GM12864 (cell line): ENCODE results near the gene IER3.

ENCODE experiments used
- DNase-seq: peaks from one replicate; pipeline ENCODE4 v3.0.0-alpha.2; 2011; ENCODE audit warnings: low read depth
- H3K4me3 ChIP-seq: 2 replicates; pipeline ENCODE4 v1.5.1; 2011; ENCODE audit warnings: mild to moderate bottlenecking, low read depth, low read length, control low read depth
- TF ChIP-seq, protein P1 (sequence below): IDR thresholded peaks from 2 replicates; pipeline ENCODE4 v1.5.1; 2011; ENCODE audit warnings: low read depth, mild to moderate bottlenecking, moderate library complexity, low read length, control low read depth, inconsistent platforms; ENCODE audit errors: missing control alignments

The IER3 gene

GRCh38 chr6:30754631-30755030 lies 10.3 kb upstream of the IER3 start:
- H3K4me3 ChIP-seq, result no peak overlapping the region
- TF ChIP-seq, protein P1, sequence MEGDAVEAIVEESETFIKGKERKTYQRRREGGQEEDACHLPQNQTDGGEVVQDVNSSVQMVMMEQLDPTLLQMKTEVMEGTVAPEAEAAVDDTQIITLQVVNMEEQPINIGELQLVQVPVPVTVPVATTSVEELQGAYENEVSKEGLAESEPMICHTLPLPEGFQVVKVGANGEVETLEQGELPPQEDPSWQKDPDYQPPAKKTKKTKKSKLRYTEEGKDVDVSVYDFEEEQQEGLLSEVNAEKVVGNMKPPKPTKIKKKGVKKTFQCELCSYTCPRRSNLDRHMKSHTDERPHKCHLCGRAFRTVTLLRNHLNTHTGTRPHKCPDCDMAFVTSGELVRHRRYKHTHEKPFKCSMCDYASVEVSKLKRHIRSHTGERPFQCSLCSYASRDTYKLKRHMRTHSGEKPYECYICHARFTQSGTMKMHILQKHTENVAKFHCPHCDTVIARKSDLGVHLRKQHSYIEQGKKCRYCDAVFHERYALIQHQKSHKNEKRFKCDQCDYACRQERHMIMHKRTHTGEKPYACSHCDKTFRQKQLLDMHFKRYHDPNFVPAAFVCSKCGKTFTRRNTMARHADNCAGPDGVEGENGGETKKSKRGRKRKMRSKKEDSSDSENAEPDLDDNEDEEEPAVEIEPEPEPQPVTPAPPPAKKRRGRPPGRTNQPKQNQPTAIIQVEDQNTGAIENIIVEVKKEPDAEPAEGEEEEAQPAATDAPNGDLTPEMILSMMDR, result no peak
- no peak for DNase-seq

GRCh38 chr6:30752157-30752927 lies 8.0 kb upstream of the IER3 start:
- no peak overlapping the region for H3K4me3 ChIP-seq
- DNase-seq, result no peak

DNA sequence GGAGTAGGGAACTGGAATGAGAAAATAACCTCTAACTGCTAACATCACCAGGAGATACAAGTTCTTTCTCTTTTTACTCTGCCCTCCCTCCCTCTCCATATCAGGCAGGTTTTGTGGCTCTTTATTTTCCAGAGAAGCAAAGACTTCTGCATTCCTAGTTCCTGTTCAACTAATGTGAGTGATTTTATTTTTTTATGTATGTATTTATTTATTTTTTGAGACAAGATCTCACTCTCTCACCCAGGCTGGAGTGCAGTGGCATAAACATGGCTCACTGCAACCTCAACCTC lies 6.0 kb upstream of the IER3 start:
- TF ChIP-seq, protein P1, result no peak
- DNase-seq, result no peak
- no peak overlapping the region for H3K4me3 ChIP-seq

More at GRCh38 chr6:30752157-30752927, 8.0 kb upstream of the IER3 start:
- TF ChIP-seq, protein P1, result no peak

DNA sequence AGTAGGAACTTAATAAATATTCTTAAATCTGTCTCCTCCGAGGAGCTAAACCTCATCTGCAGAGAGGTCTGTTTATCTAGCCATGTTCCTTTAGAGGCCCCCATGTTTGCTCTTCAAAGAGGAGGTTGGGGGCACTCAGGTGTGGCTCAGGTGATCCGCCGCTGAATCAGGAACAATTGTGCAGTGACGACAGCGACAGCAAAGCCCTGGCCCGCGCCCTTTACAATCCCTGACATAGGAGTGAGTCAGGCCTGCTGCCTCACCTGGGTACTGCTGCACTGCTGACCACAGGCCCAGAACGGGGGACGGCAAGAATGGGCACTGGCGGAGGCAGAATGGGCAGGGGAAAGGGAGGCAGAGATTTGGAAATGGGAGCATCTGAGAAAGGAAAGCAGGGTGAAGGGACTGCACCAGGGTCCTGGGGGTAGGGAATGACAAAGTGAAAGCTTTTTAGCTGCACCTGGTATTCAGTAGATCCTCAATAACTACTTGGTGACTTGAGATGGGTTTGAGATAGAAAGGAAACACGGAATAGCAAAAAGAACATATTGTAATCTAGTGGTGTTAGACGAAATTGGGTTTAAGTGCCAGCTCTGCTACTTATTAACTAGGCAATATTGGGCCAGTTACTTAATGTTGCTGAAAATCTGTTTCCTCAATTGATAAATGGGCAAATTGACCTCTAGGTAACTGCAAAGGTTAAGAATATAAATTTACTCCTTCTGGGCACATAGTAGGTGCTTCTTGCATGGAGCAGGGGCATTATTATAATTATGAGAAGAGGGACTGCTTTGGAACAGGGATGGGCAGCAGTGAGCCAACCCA lies 5.4 kb upstream of the IER3 start:
- TF ChIP-seq, protein P1, result no peak
- no peak for DNase-seq
- no peak overlapping the region for H3K4me3 ChIP-seq

DNA sequence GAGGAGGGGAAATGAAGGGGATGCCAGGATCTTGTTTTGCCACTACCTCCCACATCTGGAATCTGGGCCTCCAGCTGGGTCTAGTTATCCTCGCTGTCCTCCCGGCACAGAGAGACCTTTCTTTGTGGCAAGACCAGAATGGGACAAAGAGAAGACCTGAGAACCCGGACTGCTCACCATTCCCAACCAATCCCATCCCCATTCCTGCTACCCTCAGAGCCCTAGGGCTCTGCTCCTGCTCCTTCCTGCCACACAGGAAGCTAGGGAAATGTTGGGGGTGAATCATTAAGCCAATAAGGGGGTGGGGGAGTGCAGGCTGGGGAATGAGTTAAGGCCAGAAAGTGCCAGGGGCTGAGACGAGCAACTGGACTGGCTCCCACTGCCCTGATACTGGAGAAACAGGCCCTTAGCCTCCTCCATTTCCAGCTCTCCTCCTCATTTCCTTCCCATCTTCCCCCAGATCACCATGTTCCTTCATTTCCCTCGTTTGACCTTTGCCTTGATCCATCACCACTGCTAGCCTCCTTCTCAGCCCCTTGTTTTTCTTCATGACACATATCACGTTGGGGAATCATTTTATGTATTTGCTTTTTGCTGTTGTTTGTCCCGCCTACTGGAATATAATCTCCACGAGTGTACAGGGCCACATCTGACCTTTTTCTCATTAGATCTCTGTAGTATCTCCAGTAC lies 4.6 kb upstream of the IER3 start:
- TF ChIP-seq, protein P1, result no peak
- no peak for DNase-seq
- H3K4me3 ChIP-seq, result no peak overlapping the region

DNA sequence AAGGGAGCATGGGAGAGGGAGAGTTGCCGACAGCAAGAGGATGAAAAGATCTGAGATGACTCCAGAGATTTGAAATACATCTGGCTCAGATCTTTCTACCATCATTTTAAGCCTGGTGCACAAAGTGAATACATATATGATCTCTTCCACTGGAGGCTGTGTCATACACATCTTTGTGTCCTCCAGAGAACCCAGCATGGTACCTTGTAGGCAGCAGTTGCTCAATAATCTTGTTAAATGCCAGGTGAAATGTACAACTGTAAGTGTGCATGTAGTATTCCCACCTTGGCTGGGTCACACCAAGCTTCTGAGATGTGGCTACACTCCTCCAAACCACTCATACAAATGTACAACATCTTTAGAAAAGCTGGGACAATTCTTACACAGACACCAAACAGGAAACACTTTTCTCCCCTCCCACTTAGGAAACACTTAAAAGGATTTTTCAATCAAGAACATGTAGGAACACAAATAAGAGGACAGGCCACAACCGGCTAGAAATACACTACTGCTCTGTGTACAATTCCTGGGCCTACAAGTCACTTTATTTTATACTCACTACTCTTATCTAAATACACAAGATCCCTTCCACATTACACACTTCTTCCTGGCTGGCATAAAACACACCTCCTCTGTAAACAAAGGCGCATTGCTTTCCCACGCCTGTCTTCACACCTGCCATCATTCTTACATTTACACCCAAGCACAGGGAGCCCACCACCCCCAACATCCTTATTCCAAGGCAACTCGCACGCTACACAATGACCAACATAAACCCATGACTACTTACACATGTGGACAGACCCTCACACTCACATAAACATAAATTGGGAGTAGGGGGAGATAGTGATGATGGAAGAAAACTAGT lies 3.8 kb upstream of the IER3 start:
- DNase-seq, result no peak
- no peak overlapping the region for H3K4me3 ChIP-seq
- TF ChIP-seq, protein P1, result no peak
